CD4-positive, alpha-beta T cell treated with Interferon gamma for 1 hour (primary cell): Measurements from ENCODE around the gene FOXN3.
"Not testable (repeated sequence)": the region's sequence is repeated elsewhere in the genome, so short reads cannot be mapped to it uniquely, and the experiment has no call there.

Source experiments
- DNase-seq: peaks from one replicate; pipeline ENCODE4 v3.0.0-alpha.2; 2020

The FOXN3 gene

GRCh38 chr14:89215531-89215930, 201.5 kb downstream of the FOXN3 start:
- DNase-seq = no peak

DNA sequence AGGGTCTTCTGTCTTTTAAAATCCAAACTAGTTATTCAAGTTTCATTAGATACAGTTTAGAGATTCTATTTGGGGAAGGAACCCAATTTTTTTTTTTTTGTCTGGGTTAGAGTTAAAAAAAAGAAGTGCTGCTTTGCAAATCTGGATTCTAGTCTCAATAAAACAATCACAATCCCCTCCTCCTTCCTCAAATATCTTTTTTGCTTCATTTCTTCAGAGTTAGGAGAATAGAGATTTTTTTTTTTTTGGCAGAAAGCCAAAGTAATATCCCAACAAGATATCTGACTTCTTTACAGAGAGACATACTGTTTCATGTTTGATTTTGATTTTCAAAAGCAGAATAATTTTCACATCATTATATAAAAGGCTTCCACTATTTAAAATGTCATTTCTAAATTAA, 201.9 kb downstream of the FOXN3 start:
- no peak for DNase-seq

DNA sequence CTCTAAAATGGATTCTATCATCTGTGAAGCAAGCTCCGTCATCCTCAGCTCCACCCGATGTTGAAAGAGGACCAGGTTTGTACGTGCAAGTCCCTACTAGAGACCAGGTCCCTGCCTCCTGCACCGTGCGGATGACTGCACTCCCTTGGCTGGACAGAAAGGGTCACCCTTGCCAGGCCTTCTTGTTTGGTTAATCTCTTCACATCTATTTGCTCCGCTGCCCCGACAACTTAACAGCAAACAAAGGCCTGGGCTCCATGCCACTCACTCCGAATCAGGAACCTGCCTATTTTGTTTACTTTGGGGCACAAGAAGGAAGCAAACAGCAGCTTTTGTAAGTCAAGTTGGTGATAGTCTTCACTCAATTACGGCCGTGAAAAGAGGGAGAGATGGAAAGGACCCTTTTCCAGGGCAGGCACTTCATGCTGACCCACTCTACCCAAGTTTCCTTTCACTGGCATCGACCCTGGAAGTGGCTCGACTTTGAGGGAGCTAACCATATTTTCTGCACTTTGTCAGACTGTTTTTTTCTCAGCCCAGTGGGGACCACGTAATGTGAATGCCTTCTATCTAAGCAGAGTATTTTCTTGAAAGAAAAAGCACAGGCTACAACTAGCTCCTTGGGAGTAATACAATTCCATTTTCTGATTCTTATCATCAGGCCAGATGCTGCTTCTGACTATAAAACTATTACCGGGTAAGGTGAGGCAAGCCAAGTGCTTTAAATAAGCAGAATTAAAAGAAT, 202.6 kb downstream of the FOXN3 start:
- no peak for DNase-seq

- no peak for DNase-seq
Observed at GRCh38 chr14:89212386-89213235, 204.4 kb downstream of the FOXN3 start.

DNA sequence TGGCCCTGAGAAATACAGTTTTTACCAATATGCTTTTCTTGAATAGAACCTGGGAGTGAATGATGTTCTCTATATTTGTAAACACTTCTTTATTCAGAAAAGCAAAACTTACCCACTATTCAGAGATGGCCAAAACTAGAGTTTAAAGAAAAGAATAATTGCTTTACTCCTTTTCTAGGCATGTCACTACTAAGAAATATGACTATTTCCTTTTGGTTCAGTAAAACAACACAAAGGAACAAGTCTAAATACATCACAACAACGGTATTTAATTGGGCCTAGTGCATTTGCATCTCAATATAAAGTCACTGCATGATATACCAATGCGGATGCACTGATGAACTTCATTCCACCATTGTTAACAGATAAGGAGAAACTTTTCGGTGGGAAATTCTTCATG, 207.5 kb downstream of the FOXN3 start:
- no peak for DNase-seq

- no peak for DNase-seq
Observed at GRCh38 chr14:89207925-89208328, 209.1 kb downstream of the FOXN3 start.

GRCh38 chr14:89206389-89207031, 210.5 kb downstream of the FOXN3 start:
- DNase-seq = no peak

GRCh38 chr14:89205137-89205740, 211.8 kb downstream of the FOXN3 start:
- no peak for DNase-seq

DNA sequence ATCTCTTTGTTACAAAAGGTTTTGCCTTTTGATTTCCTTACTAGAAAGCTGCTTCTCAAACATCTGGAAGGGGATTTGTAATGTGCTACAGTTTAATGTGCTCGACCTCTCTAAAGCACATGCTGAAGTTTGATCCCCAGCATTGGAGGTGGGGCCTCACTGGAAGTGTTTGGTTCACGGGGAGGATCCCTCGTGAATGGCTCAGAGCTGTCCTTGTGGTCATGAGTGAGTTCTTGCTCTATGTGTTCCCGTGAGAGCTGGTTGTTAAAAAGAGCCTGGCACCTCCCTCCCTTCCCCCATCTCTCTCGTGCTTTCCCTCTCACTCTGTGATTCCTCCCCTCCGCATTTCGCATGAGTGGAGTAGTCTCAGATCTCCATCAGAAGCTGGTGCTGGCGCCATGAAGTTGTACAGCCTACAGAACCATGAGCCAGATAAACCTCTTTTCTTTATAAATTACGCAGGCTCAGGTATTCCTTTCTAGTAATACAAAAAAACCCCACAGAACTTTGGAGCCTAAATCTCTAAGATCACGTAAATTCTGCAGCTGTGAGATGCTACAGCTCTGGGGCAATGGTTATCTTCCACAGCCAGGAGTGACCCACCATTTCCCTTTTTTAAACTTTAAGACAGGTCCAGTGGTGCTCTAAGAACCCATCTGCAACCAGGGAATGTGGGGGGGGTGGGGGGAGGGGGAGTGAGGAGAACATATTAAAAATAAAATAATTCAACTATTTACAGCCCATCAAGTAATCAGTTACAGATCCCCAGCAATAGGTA, 214.4 kb downstream of the FOXN3 start:
- no peak for DNase-seq

- DNase-seq = no peak
Observed at GRCh38 chr14:89201645-89202044, 215.4 kb downstream of the FOXN3 start.

DNA sequence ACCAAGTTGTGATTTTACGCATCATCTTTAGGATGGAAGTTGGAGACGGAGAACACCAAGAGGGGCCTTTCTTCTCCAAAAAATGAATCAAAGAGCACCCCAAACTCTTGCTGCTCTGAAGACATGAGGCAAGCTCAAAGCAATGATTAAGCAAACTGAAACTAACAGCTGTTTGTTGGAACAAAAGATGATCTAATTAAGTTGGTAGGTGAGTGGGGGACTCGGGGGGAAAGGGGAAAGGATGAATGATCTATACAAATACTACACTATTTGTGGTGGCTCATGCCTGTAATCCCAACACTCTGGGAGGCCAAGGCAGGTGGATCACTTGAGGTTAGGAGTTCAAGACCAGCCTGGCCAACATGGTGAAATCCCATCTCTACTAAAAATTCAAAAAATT, 217.7 kb downstream of the FOXN3 start:
- DNase-seq = not testable (repeated sequence)

DNA sequence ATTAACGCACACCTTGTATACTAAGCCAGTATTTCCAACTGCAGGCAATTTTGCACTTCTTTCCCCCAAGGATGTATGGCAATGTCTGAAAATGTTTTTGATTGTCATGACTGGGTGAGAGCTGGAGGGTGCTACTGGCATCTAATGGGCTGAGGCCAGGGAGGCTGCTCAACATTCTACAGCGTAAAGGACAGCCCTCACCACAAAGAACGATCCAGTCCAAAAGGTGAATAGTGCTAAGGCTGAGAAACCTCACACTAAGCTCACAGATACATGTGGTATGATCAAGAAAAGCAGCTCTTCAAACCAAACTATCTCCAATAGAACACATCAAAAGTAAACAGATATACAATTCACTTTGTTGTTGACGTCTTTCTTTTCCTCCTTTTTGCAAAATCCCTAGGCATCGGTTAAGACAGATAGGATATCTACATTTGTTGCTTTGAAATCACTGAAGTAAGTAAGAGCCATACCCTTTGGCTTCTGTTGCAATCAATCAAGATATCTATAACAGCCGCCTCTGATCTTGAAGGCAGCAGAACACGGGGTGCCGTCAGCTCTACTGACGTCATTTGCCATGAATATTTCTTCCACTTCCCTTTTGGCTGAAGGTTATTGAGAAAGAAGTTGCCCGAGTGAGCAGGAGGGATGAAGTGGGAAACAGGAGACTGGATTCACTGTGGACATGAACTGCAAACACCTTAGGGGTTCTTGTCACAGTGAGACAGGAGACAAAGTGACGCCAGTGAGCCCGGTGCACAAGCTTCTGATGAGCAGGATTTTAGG, 218.3 kb downstream of the FOXN3 start:
- DNase-seq = peak; percentile 12

DNA sequence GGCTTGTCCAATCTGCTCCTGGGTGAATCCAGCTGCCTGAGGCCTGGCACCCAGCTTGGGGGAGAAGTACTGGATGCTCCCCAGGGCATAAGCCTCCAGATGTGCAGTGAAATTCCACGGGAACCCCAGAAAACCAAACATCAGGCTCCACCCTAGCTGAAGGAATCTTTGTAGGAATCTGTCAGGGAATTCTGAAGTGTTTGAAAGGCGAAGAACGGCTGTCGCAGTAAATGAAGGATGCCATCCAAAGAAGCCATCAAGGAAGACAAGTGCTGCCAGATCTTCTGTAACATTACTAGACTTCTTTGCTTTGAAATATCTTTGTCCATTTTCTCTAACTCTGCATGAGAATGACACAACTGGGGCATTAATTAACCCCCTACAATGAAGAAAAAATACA, 219.4 kb downstream of the FOXN3 start:
- DNase-seq = no peak

DNA sequence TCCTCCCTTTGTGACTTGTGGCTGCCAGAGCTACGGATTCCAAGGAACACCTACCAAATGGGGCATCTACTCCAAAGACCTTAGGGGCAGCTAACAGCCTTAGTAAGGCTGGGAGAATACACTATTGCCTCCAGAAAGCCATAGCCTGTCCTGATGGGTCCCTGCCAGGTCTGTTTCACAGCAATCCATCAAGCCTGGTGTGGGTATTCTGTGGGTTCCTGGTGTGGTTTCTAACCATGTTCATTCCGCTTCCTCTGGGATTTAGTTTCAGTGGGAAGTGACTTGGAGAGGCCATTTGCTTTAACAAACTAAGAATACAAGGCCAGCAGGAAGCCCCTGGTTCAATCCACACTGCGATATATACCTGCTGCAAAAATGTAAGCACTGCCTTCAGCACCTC, 220.5 kb downstream of the FOXN3 start:
- no peak for DNase-seq

- no peak for DNase-seq
Observed at GRCh38 chr14:89194376-89194775, 222.7 kb downstream of the FOXN3 start.

DNA sequence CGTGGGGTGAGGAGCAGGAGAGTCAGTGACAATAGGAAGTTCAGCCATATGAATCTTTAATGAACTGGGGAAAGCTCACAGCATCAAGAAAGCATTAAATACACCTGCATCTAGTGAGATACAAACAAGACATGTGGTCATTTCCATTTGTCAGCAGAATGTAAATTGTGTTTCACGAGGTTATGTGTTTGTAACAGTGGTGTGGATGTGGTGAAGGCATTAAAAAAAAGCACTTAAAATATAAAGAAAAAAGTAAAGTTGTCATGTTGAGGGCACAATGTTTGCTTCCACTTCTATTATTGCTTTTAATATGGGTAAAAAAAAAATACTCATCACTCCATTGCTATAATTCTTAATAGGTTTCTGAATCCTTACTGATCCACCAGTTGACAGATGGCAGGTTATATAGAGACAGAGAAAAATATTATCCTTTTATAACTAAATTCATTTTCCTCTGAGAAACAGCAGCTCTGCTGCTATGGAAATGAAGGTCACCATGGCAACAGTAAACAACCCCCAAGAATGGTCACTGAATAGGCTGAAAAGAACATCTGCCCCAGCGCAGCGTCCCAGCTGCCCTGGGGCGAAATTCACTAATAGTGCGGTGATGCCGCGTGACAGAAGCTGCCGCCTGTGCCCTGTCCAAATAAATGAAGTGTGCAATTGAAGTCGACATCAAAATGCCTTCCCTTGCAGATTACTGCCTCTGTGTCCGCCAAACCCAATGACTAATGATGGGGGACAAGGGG, 226.1 kb downstream of the FOXN3 start:
- DNase-seq = no peak

- DNase-seq = no peak
Observed at GRCh38 chr14:89188492-89188891, 228.5 kb downstream of the FOXN3 start.

GRCh38 chr14:89187501-89187900, 229.5 kb downstream of the FOXN3 start:
- no peak for DNase-seq

DNA sequence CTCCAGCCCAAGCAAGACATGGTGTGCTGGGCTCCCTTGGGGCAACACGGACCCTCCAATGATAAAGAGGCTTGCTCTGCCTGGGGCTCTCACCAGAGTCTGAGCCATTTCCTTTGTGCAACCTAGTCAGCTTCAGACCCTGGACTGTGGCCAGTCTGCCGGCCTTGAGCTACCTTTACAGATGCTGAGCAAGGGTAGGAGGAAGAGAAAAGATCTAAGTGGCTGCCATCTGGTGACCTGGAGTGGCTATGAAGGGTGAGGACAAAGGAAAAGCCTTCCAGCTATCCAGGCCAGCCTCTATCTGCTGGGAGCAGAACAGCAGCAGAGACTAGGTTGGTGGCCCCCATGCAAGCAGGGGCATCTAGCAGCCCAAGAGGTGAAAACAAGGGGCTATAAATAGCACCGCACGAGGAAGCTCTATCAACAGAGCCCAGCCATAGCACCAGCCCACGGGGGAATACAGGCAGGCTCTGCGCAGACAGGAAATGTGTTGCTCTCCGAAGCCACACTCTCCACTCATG, 230.1 kb downstream of the FOXN3 start:
- DNase-seq = no peak
